GM19035 (cell line): Measurements from ENCODE around the gene COL27A1.

ENCODE experiments used
- ATAC-seq: cut with Tn5 transposase; IDR thresholded peaks from one replicate; pipeline ENCODE4 v1.9.1; 2021; ENCODE audit not compliant: unreplicated experiment

COL27A1 gene

DNA sequence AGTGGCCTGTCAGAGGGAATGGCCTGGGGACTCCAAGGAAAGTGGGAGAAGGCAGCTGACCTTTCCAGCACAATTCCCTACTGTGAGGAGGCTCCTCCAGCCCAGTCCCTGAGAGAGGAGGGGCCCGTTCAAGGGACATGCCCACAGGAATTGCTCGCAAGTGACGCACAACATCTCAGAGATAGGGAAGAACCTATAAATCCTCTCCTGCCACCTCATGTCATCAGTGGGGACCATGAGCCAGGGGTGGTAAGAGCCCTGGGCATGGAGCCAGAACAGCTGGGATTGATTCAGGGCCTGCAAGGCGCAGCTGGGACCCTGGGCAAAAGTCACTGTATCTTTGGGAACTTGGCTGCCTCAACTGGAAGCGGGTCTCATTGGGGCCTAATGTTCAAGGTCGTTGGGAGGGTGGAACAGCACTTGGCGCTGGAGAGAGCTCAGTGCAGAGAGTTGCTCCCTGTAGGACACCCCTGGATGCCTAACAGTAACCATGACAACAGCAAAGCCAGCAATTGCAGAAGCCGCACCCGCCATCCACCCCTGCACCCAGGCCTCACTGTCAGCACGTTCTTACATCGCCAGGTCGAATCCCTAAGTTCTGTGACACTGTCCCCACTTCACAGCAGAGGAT lies 126.3 kb downstream of the COL27A1 start:
- no peak for ATAC-seq

GRCh38 chr9:114282104-114282485 lies 126.8 kb downstream of the COL27A1 start:
- no peak for ATAC-seq

GRCh38 chr9:114282507-114282906 lies 127.2 kb downstream of the COL27A1 start:
- ATAC-seq, result no peak

DNA sequence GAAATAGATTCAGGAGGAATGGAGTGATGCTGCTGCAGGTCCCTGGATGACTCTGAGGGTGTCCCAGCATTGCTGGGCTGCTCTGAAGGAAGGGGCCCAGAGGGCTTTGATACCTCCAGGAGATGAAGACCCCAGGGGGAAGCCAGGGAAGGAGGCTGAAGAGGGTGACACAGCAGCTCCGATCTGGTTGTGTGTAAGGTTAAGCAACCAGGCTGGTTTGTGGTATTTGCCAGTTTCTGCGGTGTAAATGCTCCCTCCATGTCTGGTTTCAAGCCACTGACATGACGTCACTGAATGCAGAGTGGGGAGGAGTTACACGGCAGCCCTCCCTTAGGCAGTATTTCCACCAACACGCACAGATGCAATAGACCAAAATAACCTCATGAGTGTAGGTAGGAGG lies 127.6 kb downstream of the COL27A1 start:
- peak; percentile 46 for ATAC-seq

- no peak for ATAC-seq
Measured at GRCh38 chr9:114283551-114284111, 128.3 kb downstream of the COL27A1 start.

DNA sequence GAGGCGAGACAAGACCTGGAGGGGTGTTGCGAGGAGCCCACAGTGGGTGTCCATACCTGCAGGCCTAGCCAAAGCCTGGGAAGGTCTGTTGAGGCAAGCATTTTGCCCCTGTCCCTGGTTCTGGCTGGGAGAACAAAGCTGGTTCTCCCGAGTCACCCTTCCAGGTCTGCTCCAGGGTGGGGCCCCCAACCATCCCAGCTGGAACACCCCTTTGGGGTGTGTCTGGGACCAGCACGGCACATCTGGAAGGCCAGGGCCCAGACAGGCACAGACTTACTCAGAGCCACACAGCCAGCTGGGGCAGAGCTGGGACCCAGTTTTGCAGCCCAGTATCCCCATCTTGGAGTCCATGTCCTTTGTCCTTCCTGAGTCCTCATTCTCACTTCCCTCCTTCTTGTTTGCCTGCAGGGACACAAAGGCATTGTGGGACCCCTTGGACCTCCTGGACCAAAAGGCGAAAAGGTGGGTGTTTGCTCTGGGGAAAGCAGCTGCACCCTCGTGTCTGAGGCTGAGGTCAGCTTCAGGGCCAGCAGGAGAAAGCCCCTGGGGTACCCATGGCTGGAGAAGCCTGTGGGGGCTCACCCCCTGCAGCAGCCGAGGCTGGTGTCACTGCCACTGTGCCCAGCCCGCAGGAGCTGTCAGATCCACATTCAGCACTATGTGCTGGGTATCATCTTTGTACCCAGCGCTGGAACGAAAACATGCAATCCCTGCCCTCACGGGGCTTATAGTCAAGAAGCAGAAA lies 129.2 kb downstream of the COL27A1 start:
- ATAC-seq, result no peak

- no peak for ATAC-seq
Measured at GRCh38 chr9:114285166-114285867, 130.0 kb downstream of the COL27A1 start.

DNA sequence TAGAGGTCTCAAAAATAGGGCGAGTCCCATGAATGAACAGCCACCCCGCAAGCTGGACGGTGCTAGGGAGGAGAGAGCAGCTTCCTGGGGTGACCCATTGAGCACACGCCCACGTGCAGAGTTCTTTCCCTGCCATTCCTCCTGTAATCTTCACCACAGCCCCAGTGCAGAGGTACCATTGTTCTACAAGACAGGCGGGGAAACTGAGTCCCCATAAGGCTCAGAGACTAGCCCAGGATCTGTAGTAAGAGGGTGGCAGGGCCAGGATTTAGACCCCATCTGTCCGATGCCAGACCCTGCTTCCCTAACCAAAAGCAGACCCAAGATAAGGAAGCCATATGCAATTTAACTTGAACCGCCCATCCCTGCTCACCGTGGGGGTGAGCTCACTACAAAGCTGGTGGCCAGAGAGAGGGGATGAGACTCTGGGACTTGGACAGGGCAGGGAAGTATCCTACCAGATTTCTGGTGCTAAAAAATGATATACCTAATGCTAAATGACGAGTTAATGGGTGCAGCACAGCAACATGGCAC lies 130.9 kb downstream of the COL27A1 start:
- no peak for ATAC-seq

DNA sequence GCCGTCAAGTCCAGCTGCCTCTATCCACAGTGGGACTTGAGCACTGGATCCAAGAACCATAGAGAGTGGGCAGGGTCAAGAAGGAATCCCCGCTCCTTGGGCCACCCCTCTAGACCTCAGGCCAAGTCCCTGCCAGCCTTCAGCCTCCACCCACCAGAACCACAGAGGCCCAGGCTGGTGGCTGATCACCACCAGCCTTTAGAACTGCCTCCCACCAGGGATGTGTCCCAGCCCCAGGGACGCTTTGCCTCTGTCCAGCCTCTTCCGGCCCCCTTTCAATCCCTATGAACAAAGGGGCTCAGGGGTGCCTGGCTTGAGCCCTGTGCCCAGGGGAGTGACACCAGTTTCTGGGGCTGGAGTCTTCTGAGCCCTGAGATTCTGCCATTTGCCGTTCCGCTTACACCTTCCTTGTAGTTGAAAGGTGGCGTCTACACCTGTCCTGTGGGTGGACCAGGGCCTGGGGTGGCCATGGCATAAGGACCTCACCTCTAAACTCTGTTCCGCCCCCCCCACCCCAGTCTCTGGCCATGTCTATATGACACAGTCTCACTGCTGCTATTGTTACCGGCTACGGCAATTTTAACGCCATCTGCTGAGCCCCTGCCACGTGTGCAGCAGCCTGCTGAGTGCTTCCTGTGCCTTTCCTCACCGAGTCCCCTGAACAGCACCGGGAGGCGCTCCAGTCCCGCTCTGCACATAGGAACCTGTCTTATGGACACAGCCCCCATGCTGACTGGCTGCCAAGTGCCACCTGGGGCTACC lies 131.8 kb downstream of the COL27A1 start:
- no peak for ATAC-seq

- ATAC-seq, result no peak
Measured at GRCh38 chr9:114287763-114288192, 132.4 kb downstream of the COL27A1 start.

DNA sequence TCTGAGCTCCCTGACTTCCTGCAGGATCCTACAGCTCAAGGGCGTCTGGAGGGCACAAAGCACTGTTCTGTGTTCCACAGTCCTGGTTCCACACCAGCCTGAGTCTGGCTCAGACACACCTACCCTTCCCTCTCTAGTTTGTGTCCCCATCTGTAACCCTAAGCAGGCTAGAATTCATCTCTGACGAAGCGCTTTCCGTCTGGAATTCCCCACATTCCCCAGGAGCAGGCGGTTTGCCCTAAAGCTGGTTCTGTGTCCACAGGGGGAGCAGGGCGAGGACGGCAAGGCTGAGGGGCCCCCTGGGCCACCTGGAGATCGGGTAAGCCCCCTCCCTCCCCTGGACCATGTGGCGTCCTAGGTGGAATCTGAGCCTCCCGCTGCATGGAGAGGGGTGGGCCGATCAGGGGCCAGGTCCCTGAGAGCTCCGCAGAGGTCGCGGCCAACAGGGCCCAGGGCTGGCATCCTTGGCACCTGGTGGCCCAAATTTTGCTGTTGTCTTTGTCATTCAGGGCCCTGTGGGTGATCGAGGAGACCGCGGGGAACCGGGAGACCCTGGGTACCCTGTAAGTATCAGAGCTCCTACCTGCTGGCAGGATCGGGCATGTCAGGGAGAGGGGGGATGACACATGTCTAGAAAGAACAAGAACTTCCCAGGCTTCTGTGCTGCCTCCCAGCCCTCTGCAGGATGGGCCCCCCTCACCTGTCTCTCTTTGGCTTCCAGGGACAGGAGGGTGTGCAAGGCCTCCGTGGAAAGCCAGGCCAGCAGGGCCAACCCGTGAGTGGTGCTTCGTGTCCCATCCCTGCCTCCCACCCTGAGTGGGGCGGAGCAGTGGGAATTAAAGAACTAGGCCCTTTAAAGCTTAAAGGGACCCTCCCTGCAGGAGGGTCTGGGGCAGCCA lies 133.1 kb downstream of the COL27A1 start:
- no peak for ATAC-seq

DNA sequence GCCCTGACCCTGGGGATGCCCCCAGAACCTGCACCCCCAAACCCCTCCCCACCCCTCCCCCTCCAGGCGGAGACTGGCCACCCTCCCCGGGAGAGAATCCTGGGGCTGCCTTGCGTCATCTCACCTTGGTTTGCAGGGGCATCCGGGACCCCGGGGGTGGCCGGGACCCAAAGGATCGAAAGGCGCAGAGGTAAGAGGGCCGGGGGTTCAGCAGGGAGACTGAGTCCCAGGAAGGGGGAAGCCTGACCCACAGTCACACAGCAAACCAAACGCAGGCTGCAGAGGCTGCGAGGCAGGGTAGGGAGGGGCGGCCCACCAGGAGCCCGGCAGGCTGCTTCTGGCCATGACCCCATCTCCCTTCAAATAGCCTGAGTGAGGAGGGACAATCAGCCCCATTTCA lies 133.8 kb downstream of the COL27A1 start:
- no peak for ATAC-seq

GRCh38 chr9:114289571-114290481 lies 134.5 kb downstream of the COL27A1 start:
- no peak for ATAC-seq

DNA sequence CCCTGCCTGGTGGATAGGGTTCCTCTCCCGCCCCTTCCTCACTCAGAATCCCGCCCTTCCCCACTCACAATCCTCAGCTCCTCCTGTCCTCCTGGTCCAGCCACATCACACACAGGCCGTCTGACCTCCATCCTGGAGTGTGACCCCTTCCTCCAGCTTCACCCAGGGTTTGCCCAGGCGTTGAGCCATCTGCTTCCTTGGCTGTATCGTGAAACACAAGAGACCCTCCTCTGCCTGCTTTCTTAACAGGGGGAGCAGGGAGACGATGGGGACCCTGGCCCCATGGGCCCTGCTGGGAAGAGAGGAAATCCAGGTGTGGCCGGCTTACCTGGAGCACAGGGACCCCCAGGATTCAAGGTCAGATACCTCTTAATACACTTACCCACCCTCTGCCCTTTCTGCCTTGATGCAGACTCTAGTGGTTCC lies 135.2 kb downstream of the COL27A1 start:
- ATAC-seq, result no peak

- no peak for ATAC-seq
Measured at GRCh38 chr9:114291064-114291474, 135.7 kb downstream of the COL27A1 start.

DNA sequence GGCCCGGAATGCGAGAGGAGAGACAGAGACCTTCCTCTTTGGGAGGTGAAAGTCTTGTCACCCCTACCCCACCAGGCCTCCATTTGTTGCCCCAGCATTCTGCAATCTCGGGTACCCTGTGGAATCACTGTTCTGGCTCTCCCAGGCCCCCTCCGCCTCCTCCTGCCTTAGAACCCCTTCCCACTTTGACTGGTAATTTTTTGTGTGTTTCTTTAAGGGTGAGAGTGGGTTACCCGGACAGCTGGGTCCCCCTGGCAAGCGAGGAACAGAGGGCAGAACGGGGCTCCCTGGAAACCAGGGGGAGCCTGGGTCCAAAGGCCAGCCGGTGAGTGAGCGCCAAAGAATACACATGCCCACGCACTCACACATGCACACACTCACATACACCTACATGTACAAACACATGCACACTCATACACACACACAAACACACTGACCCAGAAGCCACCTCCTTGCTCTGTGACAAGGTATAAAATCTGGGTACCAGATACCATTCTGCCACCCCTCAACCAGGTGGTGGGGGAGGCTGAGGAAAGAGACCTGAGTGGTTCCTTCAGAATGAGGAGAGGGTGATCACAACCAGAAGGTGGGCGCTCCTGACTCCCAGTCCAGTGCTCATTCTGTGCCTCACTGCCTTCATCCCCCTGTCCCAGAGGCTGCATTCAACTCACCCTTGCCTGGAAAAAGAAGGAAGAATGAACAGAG lies 136.7 kb downstream of the COL27A1 start:
- ATAC-seq, result no peak

- ATAC-seq, result no peak
Measured at GRCh38 chr9:114294664-114295063, 139.3 kb downstream of the COL27A1 start.

DNA sequence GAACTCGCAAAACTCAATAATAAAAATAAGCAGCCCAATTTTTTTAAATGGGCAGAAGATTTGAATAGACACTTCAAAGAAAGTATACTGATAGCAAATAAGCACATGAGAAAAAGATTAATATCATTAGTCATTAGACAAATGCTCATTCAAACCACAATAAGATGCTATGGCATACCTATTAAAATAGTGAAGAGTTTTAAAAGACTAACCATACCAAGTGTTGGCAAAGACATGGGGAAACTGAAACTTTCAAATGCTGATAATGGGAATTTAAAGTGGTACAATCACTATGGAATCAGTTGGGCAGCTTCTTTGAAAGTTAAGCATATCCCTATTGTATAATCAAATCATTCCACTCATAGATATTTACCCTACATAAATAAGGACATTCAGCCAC lies 141.0 kb downstream of the COL27A1 start:
- ATAC-seq, result no peak
